Measurements from ENCODE around the gene OAF.

DNA sequence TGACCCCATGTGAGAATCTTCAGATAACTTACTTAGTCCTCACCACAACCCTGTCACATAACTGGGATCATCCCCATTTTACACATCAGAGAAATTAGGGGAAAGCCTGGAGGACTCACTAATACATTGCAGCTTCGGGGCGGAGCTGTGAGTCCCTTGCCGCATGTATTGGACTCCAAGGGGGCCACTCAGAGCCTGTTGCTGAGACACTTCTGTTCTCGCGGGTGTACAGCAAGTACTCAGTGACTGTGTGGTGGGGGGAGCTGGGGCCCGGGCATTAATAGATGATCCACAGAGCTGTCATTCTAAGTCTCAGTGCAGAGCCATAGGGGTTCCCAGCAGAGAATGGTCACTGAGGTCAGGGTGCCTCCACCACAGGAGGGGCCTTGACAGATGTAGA is 13.5 kb downstream of the OAF start:
- TF ChIP-seq, protein P1, sequence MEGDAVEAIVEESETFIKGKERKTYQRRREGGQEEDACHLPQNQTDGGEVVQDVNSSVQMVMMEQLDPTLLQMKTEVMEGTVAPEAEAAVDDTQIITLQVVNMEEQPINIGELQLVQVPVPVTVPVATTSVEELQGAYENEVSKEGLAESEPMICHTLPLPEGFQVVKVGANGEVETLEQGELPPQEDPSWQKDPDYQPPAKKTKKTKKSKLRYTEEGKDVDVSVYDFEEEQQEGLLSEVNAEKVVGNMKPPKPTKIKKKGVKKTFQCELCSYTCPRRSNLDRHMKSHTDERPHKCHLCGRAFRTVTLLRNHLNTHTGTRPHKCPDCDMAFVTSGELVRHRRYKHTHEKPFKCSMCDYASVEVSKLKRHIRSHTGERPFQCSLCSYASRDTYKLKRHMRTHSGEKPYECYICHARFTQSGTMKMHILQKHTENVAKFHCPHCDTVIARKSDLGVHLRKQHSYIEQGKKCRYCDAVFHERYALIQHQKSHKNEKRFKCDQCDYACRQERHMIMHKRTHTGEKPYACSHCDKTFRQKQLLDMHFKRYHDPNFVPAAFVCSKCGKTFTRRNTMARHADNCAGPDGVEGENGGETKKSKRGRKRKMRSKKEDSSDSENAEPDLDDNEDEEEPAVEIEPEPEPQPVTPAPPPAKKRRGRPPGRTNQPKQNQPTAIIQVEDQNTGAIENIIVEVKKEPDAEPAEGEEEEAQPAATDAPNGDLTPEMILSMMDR (IDR thresholded peaks at IDR 0.05; ENCODE audit: insufficient read depth, low read depth, low read length): no peak
- TF ChIP-seq EZH2 (IDR thresholded peaks at IDR 0.05; ENCODE audit: insufficient read depth, low read length): no peak

All from astrocyte (in vitro differentiated cells and primary cell).